ENCODE data around the gene SESN1.

Gene SESN1

GRCh38 chr6:109052018-109052651 is 42.5 kb downstream of the SESN1 start:
- ChIA-PET POLR2A (no interaction called here), CTCF (interaction anchor here (1.6 kb wide), 1 partner anchor 21 kb away, joined by 6 read pairs; no protein-coding TSS in a partner anchor)
- no peak overlapping the region for H3K4me3 ChIP-seq (ENCODE audit: low read depth, low read length)
- no peak for DNase-seq (ENCODE audit: low read depth, low spot score)
- TF ChIP-seq CTCF (IDR thresholded peaks at IDR 0.05; ENCODE audit: insufficient read depth, low read length, missing control alignments) = no peak

DNA sequence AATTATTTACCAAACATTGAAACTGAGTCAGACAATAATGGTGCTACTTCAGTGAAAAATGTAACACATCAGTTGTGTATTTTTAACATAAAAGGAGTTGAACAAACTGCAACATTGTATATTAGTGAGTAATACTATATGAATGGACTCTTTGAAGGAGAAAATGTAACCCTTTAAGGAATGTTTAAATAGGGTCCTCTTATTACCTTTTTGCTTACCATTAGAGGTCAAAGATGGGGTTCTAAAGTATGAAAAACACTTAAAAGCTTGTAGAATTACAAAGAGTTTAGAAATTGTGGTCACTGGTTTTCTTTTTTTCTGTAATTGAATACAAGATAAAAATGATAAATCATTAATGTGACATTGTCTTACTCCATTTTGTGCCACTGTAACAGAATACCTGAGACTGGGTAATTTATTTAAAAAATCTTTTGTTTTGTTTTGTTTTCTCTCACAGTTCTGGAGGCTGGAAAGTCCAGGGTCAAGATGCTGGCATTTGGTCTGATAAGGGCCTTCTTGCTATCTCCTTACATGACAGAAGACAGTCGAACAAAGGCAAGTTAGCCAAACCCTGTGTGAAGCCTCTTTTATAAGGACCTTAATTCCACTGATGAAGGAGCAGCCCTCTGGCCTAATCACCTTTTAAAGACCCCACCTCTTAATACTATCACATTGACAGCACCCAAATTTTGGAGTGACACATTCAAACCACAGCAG is 43.2 kb downstream of the SESN1 start:
- ChIA-PET CTCF (interaction anchor here (0.8 to 1.6 kb wide), 4 partner anchors 15 to 559 kb away, joined by 3 to 6 read pairs (median 4); no protein-coding TSS in a partner anchor), POLR2A (no interaction called here)
- no peak overlapping the region for H3K4me3 ChIP-seq (ENCODE audit: low read depth, low read length)
- no peak for TF ChIP-seq CTCF (IDR thresholded peaks at IDR 0.05; ENCODE audit: insufficient read depth, low read length, missing control alignments)
- DNase-seq (ENCODE audit: low read depth, low spot score) = no peak

DNA sequence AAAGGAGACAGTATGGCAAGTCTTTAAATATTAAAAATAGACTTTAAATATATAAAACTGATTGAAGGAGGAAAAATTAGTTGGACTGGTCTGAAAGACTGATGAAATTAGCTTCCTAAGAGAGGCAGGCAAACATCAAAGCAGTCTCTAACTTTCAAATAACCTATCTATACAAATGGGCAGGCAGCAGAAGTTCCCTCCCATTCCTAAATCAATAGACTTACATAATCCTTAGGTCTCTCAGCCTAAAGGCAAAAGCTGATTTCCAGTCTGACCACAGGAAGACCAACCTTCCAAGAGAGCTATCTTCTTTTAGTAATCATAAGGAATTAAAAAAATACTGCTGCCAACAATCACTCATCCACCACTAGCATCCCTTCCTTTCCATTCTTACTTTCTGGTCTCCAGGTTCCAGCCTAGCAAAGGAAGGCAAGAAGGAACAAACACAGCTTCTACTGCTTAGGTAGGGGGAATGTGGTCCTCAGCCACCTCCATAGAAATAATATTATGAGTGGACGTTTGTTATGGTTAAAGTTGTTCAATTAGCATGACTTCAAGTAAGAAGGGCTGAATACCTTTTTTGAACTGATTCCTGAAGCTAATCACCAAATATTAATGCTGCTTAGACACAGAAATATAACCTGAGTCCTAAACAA is 44.1 kb downstream of the SESN1 start:
- POLR2A ChIA-PET = no interaction called here
- DNase-seq (ENCODE audit: low read depth, low spot score) = no peak
- H3K4me3 ChIP-seq (ENCODE audit: low read depth, low read length) = no peak overlapping the region
- no peak for TF ChIP-seq CTCF (IDR thresholded peaks at IDR 0.05; ENCODE audit: insufficient read depth, low read length, missing control alignments)
- CTCF ChIA-PET = interaction anchor here (0.8 to 1.2 kb wide), 3 partner anchors 14 to 558 kb away, joined by 3 to 4 read pairs (median 3); no protein-coding TSS in a partner anchor

- no peak overlapping the region for H3K4me3 ChIP-seq (ENCODE audit: low read depth, low read length)
- ChIA-PET CTCF (interaction anchor here (1.3 kb wide), 1 partner anchor 157 kb away, joined by 3 read pairs; no protein-coding TSS in a partner anchor), POLR2A (no interaction called here)
- no peak for TF ChIP-seq CTCF (IDR thresholded peaks at IDR 0.05; ENCODE audit: insufficient read depth, low read length, missing control alignments)
- no peak for DNase-seq (ENCODE audit: low read depth, low spot score)
These were observed 44.6 kb downstream of the SESN1 start for GRCh38 chr6:109050012-109050411.

DNA sequence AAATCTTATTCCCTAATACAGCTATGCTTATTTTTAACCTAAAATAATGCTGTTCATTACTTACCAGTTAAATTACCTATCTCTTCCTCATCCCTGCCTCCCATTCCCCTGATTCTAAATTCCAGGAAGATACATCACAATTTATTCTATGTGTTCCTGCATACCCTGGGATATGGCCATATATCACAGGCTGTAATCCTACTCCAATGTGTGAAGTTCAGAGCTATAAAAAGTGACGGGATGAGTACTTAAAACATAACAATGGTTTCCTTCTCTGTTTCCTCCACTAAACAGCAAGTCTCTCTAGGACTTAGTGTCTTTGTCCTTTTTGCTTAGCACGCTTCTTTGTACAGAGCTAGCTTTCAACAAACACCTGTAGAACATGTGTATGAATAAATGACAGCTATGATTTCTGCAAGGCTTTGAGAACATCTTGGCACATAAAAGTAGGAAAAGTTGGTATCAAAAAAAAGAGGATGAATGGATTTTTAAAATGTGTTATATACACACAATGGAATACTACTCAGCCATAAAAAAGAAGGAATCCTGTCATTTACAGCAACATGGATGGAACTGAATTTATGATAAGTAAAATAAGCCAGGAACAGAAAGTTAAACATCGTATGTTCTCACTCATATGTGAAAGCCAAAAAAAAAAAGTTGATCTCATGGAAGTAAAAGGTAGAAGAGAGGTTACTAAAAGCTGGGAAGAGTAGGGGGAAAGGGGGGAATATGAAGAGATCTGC is 45.8 kb downstream of the SESN1 start:
- CTCF ChIA-PET = interaction anchor here (1.3 kb wide), 1 partner anchor 156 kb away, joined by 3 read pairs; no protein-coding TSS in a partner anchor
- no peak overlapping the region for H3K4me3 ChIP-seq (ENCODE audit: low read depth, low read length)
- TF ChIP-seq CTCF (IDR thresholded peaks at IDR 0.05; ENCODE audit: insufficient read depth, low read length, missing control alignments) = no peak
- DNase-seq (ENCODE audit: low read depth, low spot score) = no peak
- POLR2A ChIA-PET = no interaction called here
